Measurements from ENCODE around the gene OR4D11.

- TF ChIP-seq, protein P1, sequence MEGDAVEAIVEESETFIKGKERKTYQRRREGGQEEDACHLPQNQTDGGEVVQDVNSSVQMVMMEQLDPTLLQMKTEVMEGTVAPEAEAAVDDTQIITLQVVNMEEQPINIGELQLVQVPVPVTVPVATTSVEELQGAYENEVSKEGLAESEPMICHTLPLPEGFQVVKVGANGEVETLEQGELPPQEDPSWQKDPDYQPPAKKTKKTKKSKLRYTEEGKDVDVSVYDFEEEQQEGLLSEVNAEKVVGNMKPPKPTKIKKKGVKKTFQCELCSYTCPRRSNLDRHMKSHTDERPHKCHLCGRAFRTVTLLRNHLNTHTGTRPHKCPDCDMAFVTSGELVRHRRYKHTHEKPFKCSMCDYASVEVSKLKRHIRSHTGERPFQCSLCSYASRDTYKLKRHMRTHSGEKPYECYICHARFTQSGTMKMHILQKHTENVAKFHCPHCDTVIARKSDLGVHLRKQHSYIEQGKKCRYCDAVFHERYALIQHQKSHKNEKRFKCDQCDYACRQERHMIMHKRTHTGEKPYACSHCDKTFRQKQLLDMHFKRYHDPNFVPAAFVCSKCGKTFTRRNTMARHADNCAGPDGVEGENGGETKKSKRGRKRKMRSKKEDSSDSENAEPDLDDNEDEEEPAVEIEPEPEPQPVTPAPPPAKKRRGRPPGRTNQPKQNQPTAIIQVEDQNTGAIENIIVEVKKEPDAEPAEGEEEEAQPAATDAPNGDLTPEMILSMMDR (IDR thresholded peaks at IDR 0.05) = no peak
- TF ChIP-seq POLR2A (IDR thresholded peaks at IDR 0.05) = no peak
These were observed 29.2 kb downstream of the OR4D11 start for GRCh38 chr11:59532620-59533019.

All from body of pancreas (tissue), 4 donors.